Progenitor cell of endocrine pancreas (in vitro differentiated cells): ENCODE results near the gene SERPINA9. TPM values are rescaled to one million over a fixed set of nuclear protein-coding genes. Genes with fewer than 3 reads are reported as not detected.
"Not testable (repeated sequence)": the region's sequence is repeated elsewhere in the genome, so short reads cannot be mapped to it uniquely, and the experiment has no call there.

Source experiments
- DNase-seq: peaks from one replicate; pipeline ENCODE4 v3.0.0; 2021; ENCODE audit warnings: low spot score; ENCODE audit not compliant: unreplicated experiment
- H3K27ac Mint-ChIP-seq: 2 replicates; pipeline ENCODE4 v1.8.0; 2021; ENCODE audit warnings: mild to moderate bottlenecking, moderate library complexity, mixed read lengths
- H3K27me3 Mint-ChIP-seq: 2 replicates; pipeline ENCODE4 v1.8.0; 2021; ENCODE audit warnings: mixed read lengths
- H3K36me3 Mint-ChIP-seq: 2 replicates; pipeline ENCODE4 v1.8.0; 2022; ENCODE audit warnings: mixed read lengths; ENCODE audit not compliant: insufficient read depth
- H3K4me1 Mint-ChIP-seq: 2 replicates; pipeline ENCODE4 v1.8.0; 2021; ENCODE audit warnings: low read depth, mixed read lengths
- H3K4me3 Mint-ChIP-seq: 2 replicates; pipeline ENCODE4 v1.8.0; 2021; ENCODE audit warnings: low read depth, mild to moderate bottlenecking, moderate library complexity, mixed read lengths
- H3K9me3 Mint-ChIP-seq: 2 replicates; pipeline ENCODE4 v1.8.0; 2021; ENCODE audit warnings: low read depth, mixed read lengths
- CTCF ChIP-seq: fragments of 200-600 bp; sonication (generic); IDR thresholded peaks from one replicate; pipeline ENCODE4 v1.5.0; 2021; ENCODE audit warnings: antibody characterized with exemption, mild to moderate bottlenecking; ENCODE audit not compliant: unreplicated experiment
- total RNA-seq: library from RNA; stranded (reverse); gene quantifications from 2 replicates; pipeline ENCODE4 v1.2.1, GENCODE V29; 2021

SERPINA9 gene
- total RNA-seq, 1 donor from 2014 or later, result not detected

DNA sequence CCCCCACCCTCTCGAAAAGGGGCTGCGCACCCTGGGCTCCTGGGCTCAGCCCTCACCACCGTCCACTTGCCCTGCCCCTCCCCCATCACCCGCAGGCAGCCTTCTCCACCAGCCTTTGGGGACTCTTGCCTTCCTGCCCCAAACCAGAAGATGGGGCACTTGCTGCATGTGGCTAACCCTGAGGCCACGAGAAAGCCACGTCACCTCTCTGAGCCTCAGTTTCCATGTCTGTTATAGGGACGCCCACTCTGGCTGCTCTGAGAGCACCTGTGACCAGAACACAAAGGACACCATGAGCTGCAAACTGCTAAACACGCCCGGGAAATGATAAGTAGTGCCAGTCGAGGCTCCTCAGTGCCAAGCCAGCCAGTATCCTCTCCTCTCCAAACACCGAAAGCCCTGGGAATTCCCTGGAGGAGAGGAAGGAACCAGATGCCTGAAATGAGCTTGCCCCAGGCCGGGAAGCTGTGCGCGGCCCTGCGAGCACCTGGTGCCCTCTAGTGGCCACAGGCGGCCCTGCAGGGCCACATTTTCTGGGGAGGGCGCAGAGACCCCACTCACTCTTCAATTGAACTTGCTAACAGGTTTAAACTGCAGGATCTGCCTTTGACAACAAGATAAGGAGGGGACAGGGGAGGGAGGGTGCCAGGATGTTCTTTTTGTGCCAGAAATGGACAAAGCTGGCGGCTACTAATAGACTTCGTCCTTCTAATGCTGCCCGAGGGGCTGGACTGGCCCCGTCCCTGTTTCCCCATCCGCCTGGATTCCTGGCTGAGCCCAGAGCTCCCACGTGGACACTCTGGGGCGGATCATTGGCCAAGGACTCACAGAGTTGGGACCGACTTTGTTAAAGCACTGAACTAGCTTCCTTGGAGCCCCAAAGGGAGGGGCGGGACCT is 10.2 kb upstream of the SERPINA9 start:
- peak; percentile 100 for TF ChIP-seq CTCF
- H3K4me1 Mint-ChIP-seq, result peaks cover 34% of the 10 kb centered on the region
- H3K4me3 Mint-ChIP-seq, result peak overlapping the region; percentile 50
- DNase-seq, result peak; percentile 75
- no peaks in the 10 kb centered on the region for H3K9me3 Mint-ChIP-seq
- H3K36me3 Mint-ChIP-seq, result no peaks in the 10 kb centered on the region
- peak overlapping the region; percentile 17 for H3K27ac Mint-ChIP-seq
- H3K27me3 Mint-ChIP-seq, result no peaks in the 10 kb centered on the region

DNA sequence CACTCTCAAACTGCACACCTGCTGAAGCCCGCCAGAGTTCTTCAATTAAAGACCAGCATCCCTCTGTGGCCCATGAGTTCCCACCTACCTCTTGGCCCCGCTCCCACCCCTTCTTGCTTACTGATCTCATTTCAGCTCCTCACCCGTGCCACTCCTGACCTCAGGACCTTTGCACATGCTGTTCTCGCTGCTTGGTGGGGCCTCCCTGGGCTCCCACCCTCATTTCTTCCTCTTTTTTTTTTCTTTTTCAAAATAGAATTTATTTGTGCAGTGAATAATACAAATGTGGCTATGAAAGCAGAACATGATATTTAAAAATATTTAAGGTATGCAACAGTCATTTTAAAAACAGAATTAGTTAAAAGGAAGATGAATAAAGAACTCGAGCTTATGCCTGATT is 8.5 kb upstream of the SERPINA9 start:
- Mint-ChIP-seq H3K27ac (no peak overlapping the region), H3K27me3 (no peaks in the 10 kb centered on the region), H3K4me1 (peaks cover 39% of the 10 kb centered on the region), H3K9me3 (no peaks in the 10 kb centered on the region), H3K36me3 (no peaks in the 10 kb centered on the region), H3K4me3 (no peak overlapping the region)
- TF ChIP-seq CTCF, result no peak
- DNase-seq, result no peak

GRCh38 chr14:94483729-94484275 is 7.8 kb upstream of the SERPINA9 start:
- Mint-ChIP-seq H3K36me3 (no peaks in the 10 kb centered on the region), H3K27ac (peak overlapping the region; percentile 53), H3K4me1 (peaks cover 39% of the 10 kb centered on the region), H3K27me3 (no peaks in the 10 kb centered on the region), H3K4me3 (no peak overlapping the region), H3K9me3 (peaks cover 3% of the 10 kb centered on the region)
- DNase-seq, result no peak
- TF ChIP-seq CTCF, result no peak

DNA sequence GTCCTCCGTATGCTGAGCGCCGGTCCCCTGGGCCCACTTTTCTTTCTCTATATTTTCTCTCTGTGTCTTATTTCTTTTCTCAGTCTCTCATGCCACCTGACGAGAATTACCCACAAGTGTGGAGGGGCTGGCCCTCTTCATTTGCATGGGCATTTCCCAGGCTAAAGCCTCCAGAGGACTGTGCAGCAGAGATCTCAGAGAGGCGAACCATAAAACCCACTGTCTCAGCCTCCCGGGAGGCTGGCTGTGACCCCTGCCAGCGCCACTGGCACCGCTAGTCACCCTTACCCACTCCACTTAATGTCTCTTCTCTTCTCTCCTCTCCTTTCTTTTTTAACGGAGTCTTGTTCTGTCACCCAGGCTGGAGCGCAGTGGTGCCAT is 7.1 kb upstream of the SERPINA9 start:
- peak overlapping the region; percentile 53 for H3K27ac Mint-ChIP-seq
- H3K4me3 Mint-ChIP-seq, result no peak overlapping the region
- no peaks in the 10 kb centered on the region for H3K27me3 Mint-ChIP-seq
- H3K4me1 Mint-ChIP-seq, result peaks cover 39% of the 10 kb centered on the region
- TF ChIP-seq CTCF, result no peak
- H3K36me3 Mint-ChIP-seq, result no peaks in the 10 kb centered on the region
- no peak for DNase-seq
- H3K9me3 Mint-ChIP-seq, result peaks cover 6% of the 10 kb centered on the region

DNA sequence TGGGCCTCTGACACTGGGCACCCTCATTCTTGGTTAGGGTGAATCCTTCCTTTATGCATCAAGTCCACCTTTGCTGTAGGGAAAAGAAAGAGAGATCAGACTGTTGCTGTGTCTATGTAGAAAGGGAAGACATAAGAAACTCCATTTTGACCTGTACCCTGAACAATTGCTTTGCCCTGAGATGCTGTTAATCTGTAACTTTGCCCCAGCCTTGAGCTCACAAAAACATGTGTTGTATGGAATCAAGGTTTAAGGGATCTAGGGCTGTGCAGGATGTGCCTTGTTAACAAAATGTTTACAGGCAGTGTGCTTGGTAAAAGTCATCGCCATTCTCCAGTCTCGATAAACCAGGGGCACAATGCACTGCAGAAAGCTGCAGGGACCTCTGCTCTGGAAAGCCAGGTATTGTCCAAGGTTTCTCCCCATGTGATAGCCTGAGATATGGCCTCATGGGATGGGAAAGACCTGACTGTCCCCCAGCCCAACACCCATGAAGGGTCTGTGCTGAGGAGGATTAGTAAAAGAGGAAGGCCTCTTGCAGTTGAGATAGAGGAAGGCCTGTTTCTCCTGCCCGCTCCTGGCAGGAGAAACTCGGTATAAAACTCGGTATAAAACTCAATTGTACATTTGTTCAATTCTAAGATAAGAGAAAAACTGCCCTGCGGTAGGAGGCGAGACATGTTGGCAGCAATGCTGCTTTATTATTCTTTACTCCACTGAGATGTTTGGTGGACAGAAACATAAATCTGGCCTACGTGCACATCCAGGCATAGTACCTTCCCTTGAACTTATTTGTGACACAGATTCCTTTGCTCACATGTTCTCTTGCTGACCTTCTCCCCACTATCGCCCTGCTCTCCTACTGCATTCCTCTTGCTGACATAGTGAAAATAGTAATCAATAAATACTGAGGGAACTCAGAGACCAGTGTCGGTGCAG is 6.4 kb upstream of the SERPINA9 start:
- not testable (repeated sequence) for H3K9me3 Mint-ChIP-seq, H3K27me3 Mint-ChIP-seq, DNase-seq, H3K36me3 Mint-ChIP-seq, H3K4me3 Mint-ChIP-seq
- peak overlapping the region; percentile 53 for H3K27ac Mint-ChIP-seq
- H3K4me1 Mint-ChIP-seq, result peaks cover 39% of the 10 kb centered on the region
